Stimulated activated CD4-positive, alpha-beta T cell treated with anti-CD3 and anti-CD28 coated beads, Interleukin-15, amount 100 ng/mL, for 48 hours (primary cell): Measurements from ENCODE around the gene PDGFRA.
"Not testable (repeated sequence)": the region's sequence is repeated elsewhere in the genome, so short reads cannot be mapped to it uniquely, and the experiment has no call there.

Experiments used
- DNase-seq, 2 donors: peaks; one replicate each; pipeline ENCODE4 v3.0.0-alpha.2; 2020; ENCODE audit warnings: low read depth in 2 of 2

The PDGFRA gene

DNA sequence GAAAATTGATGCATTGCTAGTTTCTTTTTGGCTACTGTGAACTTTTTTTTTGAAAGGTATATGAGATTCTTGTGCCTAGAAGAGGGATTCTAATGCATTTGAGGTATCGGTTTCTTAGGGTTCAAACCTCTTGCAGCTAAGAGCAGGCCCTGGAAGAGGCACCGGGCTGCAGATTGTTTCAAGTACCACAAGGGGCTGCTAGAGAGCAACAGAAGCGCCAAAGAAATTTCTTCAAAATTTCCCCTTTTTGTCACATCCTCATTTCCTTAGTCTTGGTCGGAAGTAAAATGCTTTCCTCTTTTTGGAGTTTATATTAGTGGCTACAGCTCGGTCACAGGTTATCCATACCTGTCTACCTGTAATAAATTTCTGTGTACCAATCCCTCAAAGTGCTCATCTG, 89.8 kb downstream of the PDGFRA start:
- DNase-seq = peak in 1 of 2 donors; percentile 5

DNA sequence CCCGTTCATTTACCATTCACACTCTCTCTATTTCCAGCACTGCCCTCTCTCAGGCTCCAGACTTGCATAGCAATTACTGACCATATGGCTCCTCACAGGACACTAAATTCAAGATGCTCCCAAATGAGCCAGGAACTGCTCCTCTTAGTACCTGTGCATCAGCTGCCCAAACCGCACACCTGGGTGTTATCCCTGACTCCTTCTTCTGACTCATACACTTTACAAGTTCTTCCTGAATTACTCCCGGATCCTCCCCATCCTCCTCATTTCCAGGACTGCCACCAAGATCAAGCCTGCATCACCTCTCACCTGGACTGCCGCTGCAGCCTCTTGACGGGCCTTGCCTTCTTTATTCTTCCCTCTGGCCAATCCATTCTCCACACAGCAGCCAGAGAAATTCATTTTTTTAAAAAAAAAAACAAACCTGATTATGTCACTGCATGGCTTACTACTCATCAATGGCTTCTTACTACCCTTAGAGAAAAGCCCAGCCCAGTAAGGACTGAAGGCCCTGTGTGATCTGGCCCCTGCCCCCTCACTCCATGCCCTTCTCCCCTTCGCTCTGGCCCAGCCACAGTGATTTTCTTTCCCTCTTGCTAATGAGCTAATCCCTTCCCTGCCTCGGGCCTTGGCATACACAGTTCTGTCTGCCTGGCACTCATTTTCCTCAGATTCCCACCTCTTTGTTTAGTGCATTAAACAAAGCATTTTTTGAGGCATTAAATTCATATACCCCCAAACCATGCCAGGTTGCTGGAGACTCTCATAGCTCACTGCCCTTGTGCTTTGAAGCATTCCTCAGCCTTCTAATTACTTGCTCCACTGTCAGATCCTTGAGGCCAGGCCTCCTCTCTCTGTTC, 92.0 kb downstream of the PDGFRA start:
- no peak for DNase-seq

DNA sequence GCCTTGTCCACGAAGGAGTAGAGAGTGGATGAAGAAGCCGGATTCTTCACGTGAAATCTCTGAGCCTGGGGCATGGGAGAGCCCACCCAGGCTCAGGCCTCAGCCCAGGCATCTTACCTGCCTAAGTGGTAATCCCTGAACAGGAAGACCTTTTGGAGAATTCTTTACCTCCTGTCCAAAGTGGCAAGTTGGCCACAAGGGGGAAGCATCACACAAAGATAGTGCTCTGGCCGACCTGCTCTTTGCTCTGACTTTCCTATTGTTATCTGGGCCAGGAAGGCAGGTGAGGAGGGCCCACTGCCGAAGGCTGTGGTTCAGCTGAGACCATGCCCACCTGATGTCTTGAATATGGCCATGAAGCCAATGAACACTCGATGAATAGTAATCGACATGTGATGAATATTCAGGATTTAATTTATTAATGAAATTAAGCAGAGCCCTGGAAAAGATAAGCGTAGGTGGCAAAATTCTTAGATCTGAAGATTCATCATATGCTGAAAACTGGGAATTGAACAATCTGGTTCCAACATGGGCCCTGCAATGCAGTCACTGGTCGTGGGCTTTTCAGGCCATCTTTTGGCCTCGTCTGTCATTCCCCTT, 93.8 kb downstream of the PDGFRA start:
- DNase-seq = peak; percentile 10 to 39

DNA sequence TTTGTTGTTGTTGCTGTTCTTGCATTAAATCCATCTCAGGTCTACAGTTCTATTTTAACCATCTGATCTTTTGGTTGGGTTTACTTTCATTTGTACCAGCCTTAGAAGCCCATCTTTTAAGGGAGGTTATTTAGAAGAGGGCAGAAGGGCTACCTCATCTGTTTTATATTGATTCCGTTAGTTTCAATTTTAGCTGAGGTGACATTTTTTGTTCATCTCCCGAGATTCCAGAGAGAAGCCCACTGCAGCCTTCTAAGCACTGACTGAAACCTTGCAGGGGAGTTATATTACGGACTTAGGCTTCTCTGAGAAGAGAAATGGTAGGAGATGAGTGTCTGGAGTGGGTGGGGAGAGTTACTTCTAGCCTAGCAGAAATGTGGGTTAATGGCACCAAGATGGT, 101.8 kb downstream of the PDGFRA start:
- no peak for DNase-seq

DNA sequence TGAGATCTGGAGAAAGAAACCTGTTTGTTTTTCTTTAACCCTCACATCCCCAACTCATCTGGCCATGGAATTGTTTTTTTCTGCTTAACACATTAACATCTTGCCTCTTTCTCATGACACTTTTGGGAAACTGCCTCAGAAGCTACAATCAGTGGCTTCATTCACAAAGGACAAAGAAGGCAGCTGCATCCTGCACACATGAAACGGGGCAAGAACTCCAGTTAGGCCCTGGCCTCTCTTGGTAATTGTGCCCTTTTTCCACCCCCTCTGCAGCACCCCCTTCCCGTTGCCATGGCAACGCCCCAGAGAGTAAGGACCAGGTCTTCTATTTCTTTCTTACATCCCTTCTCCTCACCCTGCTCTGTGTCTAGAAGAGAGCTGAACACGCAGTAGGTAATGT, 103.4 kb downstream of the PDGFRA start:
- no peak for DNase-seq

DNA sequence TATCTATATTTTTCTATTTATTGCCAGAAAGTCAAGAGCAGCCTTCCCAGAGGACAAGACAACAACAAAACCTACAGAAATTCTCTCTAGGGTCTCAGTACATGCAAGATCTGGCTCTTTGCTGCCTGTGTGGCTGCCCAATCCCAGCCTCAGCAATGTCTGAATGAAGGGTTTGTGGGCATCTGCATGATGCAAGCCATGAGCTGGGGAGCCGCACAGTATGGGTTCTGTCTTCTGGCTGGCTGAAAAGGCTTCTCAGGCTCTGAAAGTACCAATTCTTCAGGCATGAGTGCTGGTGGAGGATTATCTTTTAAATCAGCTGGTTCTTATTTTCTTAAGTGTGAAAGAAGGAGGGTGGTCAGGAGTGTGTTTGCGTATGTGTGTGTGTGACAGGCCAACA, 104.6 kb downstream of the PDGFRA start:
- DNase-seq = no peak

DNA sequence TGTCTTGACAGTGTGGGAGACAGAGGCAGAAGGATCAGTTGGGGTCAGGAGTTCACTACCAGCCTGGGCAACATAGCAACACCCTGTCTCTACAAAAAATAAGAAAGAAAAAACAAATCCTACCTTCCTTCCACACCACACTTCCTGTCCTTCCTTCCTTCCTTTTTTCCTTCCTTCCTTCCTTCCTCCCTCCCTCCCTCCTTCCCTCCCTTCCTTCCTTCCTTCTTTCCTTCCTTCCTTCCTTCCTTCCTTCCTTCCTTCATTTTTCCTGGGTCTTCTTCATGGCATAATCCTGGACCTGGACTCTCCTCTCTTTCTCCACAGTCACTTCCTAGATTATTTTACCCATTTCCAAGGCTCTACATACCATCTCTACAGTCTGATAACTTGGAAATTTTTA, 105.7 kb downstream of the PDGFRA start:
- not testable (repeated sequence) for DNase-seq

DNA sequence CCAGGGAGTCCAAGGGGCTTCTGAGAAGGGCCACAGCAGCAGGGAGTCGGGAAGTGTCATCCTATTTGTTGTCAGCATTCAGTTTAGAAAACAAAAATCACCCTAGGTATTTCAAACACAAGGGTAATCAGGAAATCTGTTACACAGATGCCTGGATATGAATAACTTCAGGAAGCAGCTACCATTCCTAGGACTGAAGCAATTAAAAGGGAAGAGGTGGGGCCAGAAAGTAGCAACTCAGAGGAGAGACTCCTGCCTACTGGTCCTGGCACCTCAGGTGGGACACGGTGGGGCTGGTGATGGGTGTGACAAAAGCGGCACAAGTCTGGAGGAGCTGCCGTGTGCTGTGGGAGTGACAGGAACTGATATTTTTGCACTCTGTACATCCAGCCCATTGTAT, 107.9 kb downstream of the PDGFRA start:
- no peak for DNase-seq

DNA sequence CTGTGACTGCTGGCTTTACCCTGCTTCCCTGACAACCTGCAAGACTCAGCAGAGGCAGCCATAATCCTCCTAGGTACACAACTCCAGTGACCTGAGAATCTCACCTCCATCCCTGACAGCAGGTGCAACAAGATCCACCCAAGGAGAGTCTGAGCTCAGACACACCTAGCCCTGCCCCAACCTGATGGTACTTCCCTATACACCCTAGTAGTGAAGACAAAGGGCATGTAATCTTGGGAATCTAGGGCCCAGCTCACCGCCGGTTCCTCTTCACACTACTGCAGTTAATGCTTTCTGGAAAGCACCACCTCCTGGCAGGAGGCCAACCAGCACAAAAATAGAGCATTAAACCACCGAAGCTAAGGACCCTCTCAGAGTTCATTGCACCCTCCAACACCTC, 113.0 kb downstream of the PDGFRA start:
- not testable (repeated sequence) for DNase-seq
